Measurements from ENCODE around the gene CCDC102B. TPM values are rescaled to one million over a fixed set of nuclear protein-coding genes. Genes with fewer than 3 reads are reported as not detected.
"Not testable (repeated sequence)": the region's sequence is repeated elsewhere in the genome, so short reads cannot be mapped to it uniquely, and the experiment has no call there.

CCDC102B gene
- total RNA-seq, 4 donors from 2014 or later = 3.5 to 159 (median 8.8) TPM

DNA sequence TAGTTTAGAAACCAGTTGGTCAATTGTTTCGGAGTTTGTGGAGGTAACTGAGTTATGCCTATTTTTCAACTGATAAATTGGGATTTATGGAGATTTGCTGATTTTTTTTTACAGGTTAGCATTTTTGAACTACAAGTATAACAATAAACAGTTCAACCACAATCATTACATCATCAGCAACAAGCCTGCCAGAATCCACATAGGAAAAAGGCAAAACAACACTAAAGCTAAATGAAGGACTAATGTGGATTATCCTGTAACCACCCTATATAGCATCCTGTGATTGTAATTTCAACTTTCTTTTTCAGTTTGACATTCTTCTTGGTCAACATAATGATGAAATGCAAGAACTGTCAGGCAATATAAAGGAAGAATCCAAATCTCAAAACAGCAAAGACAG is 76.5 kb downstream of the CCDC102B start:
- no peaks in the 10 kb centered on the region for H3K36me3 ChIP-seq
- H3K27me3 ChIP-seq = no peaks in the 10 kb centered on the region
- TF ChIP-seq POLR2A (IDR thresholded peaks at IDR 0.05) = no peak
- TF ChIP-seq, protein P1, sequence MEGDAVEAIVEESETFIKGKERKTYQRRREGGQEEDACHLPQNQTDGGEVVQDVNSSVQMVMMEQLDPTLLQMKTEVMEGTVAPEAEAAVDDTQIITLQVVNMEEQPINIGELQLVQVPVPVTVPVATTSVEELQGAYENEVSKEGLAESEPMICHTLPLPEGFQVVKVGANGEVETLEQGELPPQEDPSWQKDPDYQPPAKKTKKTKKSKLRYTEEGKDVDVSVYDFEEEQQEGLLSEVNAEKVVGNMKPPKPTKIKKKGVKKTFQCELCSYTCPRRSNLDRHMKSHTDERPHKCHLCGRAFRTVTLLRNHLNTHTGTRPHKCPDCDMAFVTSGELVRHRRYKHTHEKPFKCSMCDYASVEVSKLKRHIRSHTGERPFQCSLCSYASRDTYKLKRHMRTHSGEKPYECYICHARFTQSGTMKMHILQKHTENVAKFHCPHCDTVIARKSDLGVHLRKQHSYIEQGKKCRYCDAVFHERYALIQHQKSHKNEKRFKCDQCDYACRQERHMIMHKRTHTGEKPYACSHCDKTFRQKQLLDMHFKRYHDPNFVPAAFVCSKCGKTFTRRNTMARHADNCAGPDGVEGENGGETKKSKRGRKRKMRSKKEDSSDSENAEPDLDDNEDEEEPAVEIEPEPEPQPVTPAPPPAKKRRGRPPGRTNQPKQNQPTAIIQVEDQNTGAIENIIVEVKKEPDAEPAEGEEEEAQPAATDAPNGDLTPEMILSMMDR (IDR thresholded peaks at IDR 0.05) = no peak
- no peak overlapping the region for H3K4me3 ChIP-seq
- H3K4me1 ChIP-seq = no peaks in the 10 kb centered on the region
- no peaks in the 10 kb centered on the region for H3K9me3 ChIP-seq
- no peak overlapping the region for H3K27ac ChIP-seq
- DNase-seq = no peak

DNA sequence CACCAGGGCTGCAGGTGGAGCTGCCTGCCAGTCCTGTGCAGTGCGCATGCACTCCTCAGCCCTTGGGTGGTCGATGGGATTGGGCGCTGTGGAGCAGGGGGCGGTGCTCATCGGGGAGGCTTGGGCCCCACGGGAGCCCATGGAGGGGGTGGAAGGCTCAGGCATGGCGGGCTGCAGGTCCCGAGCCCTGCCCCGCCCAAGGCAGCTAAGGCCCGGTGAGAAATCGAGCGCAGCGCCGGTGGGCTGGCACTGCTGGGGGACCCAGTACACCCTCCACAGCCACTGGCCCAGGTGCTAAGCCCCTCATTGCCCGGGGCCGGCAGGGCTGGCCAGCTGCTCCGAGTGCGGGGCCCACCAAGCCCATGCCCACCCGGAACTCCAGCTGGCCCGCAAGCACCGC is 82.1 kb downstream of the CCDC102B start:
- H3K4me3 ChIP-seq, DNase-seq, H3K36me3 ChIP-seq, H3K9me3 ChIP-seq, H3K4me1 ChIP-seq, H3K27me3 ChIP-seq, H3K27ac ChIP-seq: not testable (repeated sequence)

DNA sequence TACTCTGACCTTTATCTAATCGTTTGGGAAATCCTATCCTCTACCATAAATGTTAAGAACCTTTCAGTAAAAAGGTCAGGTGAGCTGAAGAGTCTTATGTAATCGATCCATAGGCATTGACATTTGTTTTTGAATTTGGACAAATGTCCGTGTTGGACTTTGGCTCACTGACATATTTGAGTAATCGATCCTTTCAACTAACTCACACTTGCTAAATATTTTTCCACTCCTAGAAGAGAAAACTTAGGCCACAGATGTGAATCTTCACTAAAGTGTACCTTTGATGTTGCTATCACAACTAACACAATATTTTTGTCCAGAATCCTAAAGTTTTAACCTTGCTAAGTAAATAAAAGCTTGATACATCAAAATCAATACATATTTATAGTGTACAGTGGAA is 89.5 kb downstream of the CCDC102B start:
- Histone ChIP-seq H3K4me1 (no peaks in the 10 kb centered on the region), H3K36me3 (no peaks in the 10 kb centered on the region), H3K27me3 (no peaks in the 10 kb centered on the region), H3K9me3 (no peaks in the 10 kb centered on the region), H3K27ac (no peak overlapping the region), H3K4me3 (no peak overlapping the region)
- TF ChIP-seq, protein P1 (IDR thresholded peaks at IDR 0.05) = no peak
- TF ChIP-seq POLR2A (IDR thresholded peaks at IDR 0.05) = no peak
- no peak for DNase-seq

DNA sequence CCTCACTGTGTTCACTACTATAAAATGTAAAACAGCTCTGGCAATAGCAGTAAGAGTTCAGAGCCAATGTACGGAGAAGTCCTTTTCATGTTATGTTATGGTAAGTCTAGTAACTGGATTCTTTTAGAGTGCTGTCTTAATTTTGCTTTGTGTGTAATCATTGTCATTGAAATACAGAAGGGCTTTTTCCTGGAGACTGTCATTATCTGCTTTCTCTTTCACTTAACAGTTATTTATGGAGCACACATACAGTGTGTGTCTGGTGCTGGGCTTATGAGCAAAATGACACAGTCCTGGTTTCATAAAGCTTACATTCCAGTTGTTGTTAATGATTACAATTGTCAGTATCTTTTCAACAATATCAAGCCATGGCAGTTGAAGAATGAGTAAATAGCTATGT is 95.5 kb downstream of the CCDC102B start:
- Histone ChIP-seq H3K27me3 (no peaks in the 10 kb centered on the region), H3K27ac (no peak overlapping the region), H3K4me3 (no peak overlapping the region), H3K36me3 (no peaks in the 10 kb centered on the region), H3K4me1 (no peaks in the 10 kb centered on the region), H3K9me3 (no peaks in the 10 kb centered on the region)
- TF ChIP-seq, protein P1 (IDR thresholded peaks at IDR 0.05) = no peak
- no peak for DNase-seq

DNA sequence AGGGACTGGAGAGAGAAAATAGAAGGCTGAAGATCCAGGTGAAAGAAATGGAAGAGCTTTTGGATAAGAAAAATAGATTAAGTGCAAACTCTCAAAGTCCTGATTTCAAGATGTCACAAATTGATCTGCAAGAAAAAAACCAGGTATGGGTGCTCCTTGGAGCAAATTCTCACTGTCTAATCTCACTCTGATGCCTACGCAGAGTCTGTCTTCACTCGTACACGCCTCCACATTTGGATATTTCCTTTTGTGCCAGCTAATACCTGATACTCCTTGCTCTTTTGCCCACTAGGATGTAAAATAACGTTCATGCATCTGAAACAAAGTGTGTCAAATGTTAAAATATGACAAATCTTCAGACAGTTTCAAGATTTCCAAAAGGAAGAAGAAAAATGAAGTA is 99.4 kb downstream of the CCDC102B start:
- no peaks in the 10 kb centered on the region for H3K36me3 ChIP-seq
- H3K27ac ChIP-seq = no peak overlapping the region
- TF ChIP-seq POLR2A (IDR thresholded peaks at IDR 0.05) = no peak
- TF ChIP-seq, protein P1 (IDR thresholded peaks at IDR 0.05) = no peak
- DNase-seq = no peak
- H3K4me3 ChIP-seq = no peak overlapping the region
- H3K4me1 ChIP-seq = no peaks in the 10 kb centered on the region
- no peaks in the 10 kb centered on the region for H3K27me3 ChIP-seq
- no peaks in the 10 kb centered on the region for H3K9me3 ChIP-seq

DNA sequence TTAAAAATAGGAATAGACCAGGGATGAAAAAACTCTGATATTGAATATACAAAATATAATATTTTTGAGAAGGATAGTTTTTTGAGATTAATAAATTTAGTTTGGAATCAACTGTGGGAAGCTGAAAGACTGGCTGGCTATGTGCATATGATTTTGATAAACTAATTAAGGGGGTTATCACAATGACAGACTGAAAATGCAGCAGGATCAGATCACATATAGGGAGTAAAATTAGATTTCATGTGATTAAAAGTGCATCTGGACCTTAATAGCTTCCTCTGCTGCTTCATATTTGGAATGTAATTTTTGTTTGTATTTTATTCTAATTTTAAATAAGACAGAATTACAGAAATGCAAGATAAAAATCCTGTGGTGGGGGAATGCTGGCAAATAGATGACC is 111.7 kb downstream of the CCDC102B start:
- no peak for DNase-seq
- Histone ChIP-seq H3K9me3 (no peaks in the 10 kb centered on the region), H3K4me1 (no peaks in the 10 kb centered on the region), H3K4me3 (no peak overlapping the region), H3K36me3 (no peaks in the 10 kb centered on the region), H3K27ac (no peak overlapping the region), H3K27me3 (no peaks in the 10 kb centered on the region)
- no peak for TF ChIP-seq POLR2A (IDR thresholded peaks at IDR 0.05)
- TF ChIP-seq, protein P1 (IDR thresholded peaks at IDR 0.05) = no peak
